ENCODE measurements around the gene TBX19. TPM values are rescaled to one million over a fixed set of nuclear protein-coding genes. Genes with fewer than 3 reads are reported as not detected.
A peak's percentile ranks its signal among the peaks of the same experiment; 100 is the strongest.

TBX19 gene
- total RNA-seq, 4 donors from 2014 or later = 0.50 to 1.5 (median 0.84) TPM

- DNase-seq = no peak
- H3K9me3 ChIP-seq = no peaks in the 10 kb centered on the region
- H3K36me3 ChIP-seq = no peaks in the 10 kb centered on the region
- H3K4me1 ChIP-seq = peaks cover 0 to 13% (median 3%) of the 10 kb centered on the region in 3 donors
- TF ChIP-seq CTCF (IDR thresholded peaks at IDR 0.05) (no peak), POLR2A (IDR thresholded peaks at IDR 0.05) (no peak)
- no peak overlapping the region for H3K27ac ChIP-seq
- intact Hi-C loops (cut with DNase I) = no loop called here
- H3K4me3 ChIP-seq = no peak overlapping the region
- H3K27me3 ChIP-seq = no peaks in the 10 kb centered on the region
- WGBS, 2 donors = 87 to 90% methylated on average over 6 to 8 of the region's 8 CpGs
These were observed 39.0 kb downstream of the TBX19 start for GRCh38 chr1:168319691-168320090.

- 64 to 68% methylated on average over 1 of the region's 1 CpG for WGBS, 2 donors
- no peak overlapping the region for H3K27ac ChIP-seq
These were observed 39.5 kb downstream of the TBX19 start for GRCh38 chr1:168320149-168320548.

GRCh38 chr1:168320800-168321450 is 40.2 kb downstream of the TBX19 start:
- Histone ChIP-seq H3K27ac (peak overlapping the region in 2 of 4 donors; percentile 47 to 72), H3K4me3 (no peak overlapping the region), H3K9me3 (no peaks in the 10 kb centered on the region), H3K27me3 (no peaks in the 10 kb centered on the region), H3K36me3 (no peaks in the 10 kb centered on the region), H3K4me1 (peaks cover 0 to 13% (median 3%) of the 10 kb centered on the region in 3 donors)
- DNase-seq = no peak
- WGBS, 2 donors = 50 to 58% methylated on average over 5 of the region's 5 CpGs
- intact Hi-C loops (cut with DNase I) = no loop called here
- no peak for TF ChIP-seq POLR2A (IDR thresholded peaks at IDR 0.05)
- no peak for TF ChIP-seq CTCF (IDR thresholded peaks at IDR 0.05)

More at GRCh38 chr1:168320149-168320548, 39.5 kb downstream of the TBX19 start:
- Histone ChIP-seq H3K4me3 (no peak overlapping the region), H3K27me3 (no peaks in the 10 kb centered on the region), H3K4me1 (peaks cover 0 to 13% (median 3%) of the 10 kb centered on the region in 3 donors), H3K9me3 (no peaks in the 10 kb centered on the region), H3K36me3 (no peaks in the 10 kb centered on the region)
- TF ChIP-seq POLR2A (IDR thresholded peaks at IDR 0.05) (no peak), CTCF (IDR thresholded peaks at IDR 0.05) (no peak)
- no peak for DNase-seq
- intact Hi-C loops (cut with DNase I) = no loop called here

GRCh38 chr1:168321945-168322344 is 41.3 kb downstream of the TBX19 start:
- no peak overlapping the region for H3K4me3 ChIP-seq
- H3K4me1 ChIP-seq = peaks cover 0 to 13% (median 3%) of the 10 kb centered on the region in 3 donors
- H3K27me3 ChIP-seq = no peaks in the 10 kb centered on the region
- no peaks in the 10 kb centered on the region for H3K9me3 ChIP-seq
- DNase-seq = no peak
- H3K27ac ChIP-seq = no peak overlapping the region
- intact Hi-C loops (cut with DNase I) = no loop called here
- no peaks in the 10 kb centered on the region for H3K36me3 ChIP-seq
- TF ChIP-seq CTCF (IDR thresholded peaks at IDR 0.05) = peak in 3 of 6 experiments; percentile 6 to 45 (median 25)
- no peak for TF ChIP-seq POLR2A (IDR thresholded peaks at IDR 0.05)
- 71 to 81% methylated on average over 1 of the region's 1 CpG for WGBS, 2 donors

- H3K27ac ChIP-seq = no peak overlapping the region
- intact Hi-C loops (cut with DNase I) = no loop called here
- no peaks in the 10 kb centered on the region for H3K36me3 ChIP-seq
- H3K4me1 ChIP-seq = peaks cover 0 to 13% (median 3%) of the 10 kb centered on the region in 3 donors
- H3K27me3 ChIP-seq = no peaks in the 10 kb centered on the region
- TF ChIP-seq CTCF (IDR thresholded peaks at IDR 0.05) = no peak
- TF ChIP-seq POLR2A (IDR thresholded peaks at IDR 0.05) = no peak
- no peak overlapping the region for H3K4me3 ChIP-seq
- no peak for DNase-seq
- WGBS, 2 donors = 74 to 96% methylated on average over 4 of the region's 4 CpGs
- no peaks in the 10 kb centered on the region for H3K9me3 ChIP-seq
These were observed 44.2 kb downstream of the TBX19 start for GRCh38 chr1:168324745-168325425.
